Hindlimb muscle (tissue), 1 donor: ENCODE measurements around the gene PRUNE2. TPM values are rescaled to one million over a fixed set of nuclear protein-coding genes. Genes with fewer than 3 reads are reported as not detected.

Experiments used
- DNase-seq: peaks from one replicate; pipeline ENCODE4 v3.0.0-alpha.2; 2013
- polyA plus RNA-seq: library from polyadenylated mRNA; unstranded; fragments of 120-200 nt; gene quantifications from one replicate; pipeline ENCODE4 v1.2.1, GENCODE V29; 2013; ENCODE audit not compliant: insufficient read length

PRUNE2 gene
- polyA plus RNA-seq, 1 donor, result 10.6 TPM

DNA sequence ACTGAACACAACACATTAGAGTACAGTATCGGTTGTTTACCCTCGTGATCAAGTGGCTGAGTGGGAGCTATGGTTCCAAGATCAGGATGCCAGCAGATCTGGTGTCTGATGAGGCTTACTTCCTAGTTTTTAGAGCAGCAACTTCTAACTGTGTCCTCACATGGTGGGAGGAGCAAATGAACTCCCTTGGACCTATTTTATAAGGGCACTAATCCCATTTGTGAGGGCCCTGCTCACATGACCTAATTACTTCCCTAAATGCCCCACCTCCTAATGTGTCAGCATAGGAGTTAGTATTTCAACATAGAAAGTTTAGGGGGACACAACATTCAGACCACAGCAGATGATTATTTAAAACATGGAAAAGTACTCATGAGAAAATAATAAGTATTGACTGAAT lies 335.1 kb downstream of the PRUNE2 start:
- DNase-seq, result no peak

DNA sequence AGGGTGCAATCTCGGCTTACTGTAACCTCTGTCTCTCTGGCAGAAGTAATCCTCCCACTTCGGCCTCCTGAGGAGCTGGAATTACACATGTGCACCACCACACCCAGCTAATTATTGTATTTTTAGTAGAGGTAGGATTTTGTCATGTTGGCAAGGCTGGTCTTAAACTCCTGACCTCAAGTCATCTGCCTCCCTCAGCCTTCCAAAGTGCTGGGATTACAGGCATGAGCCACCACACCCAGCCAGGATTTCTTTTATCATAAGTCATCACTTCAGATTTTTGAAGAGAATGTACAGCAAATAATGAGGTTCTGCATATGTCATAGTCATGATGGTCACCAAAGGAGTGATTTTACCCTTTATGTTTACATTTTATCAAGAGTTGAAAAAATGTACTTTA lies 338.8 kb downstream of the PRUNE2 start:
- DNase-seq, result no peak

DNA sequence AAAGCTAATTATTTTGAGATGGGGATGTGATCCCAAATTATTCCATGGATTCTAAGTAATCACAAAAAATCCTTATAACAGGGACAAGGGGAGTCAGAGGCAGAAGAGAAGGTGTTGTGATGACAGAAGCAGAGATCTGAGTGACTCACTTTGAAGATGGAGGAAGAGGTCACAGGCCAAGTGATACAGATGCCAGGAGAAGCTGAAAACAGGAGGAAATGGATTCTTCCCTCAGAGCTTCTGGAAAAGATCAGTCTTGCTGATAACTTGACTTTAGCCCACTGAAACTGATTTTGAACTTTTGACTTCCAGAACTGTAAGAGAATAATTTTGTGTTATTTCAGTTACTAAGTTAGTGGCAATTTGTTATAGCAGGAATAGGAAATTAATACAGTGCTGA lies 341.6 kb downstream of the PRUNE2 start:
- no peak for DNase-seq

DNA sequence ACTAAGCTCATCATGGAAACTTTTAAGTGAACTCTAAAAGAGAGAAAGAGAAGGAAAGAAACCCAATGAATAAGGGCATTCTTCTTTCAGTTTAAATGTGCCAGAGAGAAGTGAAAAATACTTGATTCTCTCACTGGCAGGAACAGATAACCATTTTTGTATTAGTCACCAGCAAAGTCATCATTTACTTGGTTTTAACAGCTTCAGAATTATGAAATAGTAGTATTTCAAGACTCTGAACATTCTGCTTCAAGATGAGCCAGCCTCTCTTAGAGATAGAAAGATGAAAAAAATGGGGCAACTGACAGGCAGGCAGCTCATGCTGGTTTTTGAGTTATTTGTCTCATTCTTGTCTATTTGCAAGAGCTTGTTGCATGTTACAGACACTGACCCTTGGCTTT lies 343.4 kb downstream of the PRUNE2 start:
- DNase-seq, result no peak

DNA sequence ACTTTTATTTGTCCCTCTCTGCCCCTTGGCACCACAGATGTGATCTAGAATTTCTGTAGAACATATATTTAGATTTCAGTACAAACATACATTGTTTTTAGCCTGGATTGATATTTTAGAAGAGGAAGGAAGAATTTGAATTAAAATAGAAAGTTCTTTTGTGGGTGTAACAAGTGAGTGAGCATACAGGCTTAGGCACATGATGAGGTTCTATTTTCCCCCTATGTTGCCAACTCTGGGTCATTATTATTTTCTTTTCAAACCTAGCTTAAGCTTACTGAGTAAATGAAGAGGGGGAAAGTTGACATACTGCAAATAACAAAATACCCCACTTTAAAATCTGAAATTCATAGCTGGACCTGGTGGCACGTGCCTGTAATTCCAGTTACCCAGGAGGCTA lies 344.0 kb downstream of the PRUNE2 start:
- DNase-seq, result no peak

Other genes with a start within 250 kb of the PRUNE2 start
- gene PCA3, start 141.7 kb downstream of the PRUNE2 start, polyA plus RNA-seq, result 0.72 TPM
- not detected for gene FOXB2, start 113.5 kb upstream of the PRUNE2 start, polyA plus RNA-seq